GM19099 (cell line): ENCODE measurements around the gene EMP1.

Source experiments
- POLR2A ChIP-seq: IDR thresholded peaks from 3 replicates; pipeline ENCODE4 v1.6.1; 2011; ENCODE audit warnings: low read depth; ENCODE audit not compliant: insufficient read length; ENCODE audit errors: extremely low read depth

EMP1 gene

DNA sequence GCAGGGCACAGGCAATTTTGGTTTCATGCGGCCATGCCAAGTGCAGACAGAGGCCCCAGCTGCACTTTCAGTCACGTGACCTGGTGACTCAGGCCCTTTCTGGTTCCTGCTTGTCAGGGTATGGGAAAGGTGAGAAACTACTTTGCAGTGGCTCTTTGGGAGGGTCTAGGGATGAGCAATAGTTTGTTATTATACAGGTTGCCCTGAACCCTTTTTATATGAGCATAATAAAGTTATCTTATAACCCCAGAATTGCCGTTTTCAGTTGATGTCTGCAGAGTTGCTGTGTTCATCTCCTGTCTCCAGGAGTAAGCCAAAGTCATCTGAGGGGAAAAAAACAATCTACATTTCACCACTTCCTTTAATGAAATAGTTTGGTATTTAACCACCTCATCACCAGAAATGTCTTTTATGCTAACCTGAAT, 30.9 kb upstream of the EMP1 start:
- TF ChIP-seq POLR2A: no peak

DNA sequence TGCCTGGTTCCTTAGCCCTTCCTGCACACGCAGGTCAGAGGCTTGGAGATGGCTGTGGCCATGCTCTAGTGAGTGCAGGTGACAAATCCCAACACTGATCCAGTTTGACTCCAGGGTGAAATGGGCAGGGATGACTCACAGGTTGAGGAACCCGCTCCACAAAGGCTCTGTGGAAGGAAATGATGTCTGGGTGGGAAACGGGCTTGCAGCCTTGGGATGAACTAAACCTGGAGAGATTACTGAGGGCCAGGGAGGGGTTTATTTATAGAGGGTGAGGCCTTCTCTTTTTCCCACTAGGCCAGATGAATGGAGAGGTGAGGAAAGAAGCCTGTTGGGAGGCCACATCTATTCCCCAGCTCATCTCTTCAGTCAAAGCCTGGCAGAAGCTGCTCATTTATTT, 29.3 kb upstream of the EMP1 start:
- TF ChIP-seq POLR2A: no peak

DNA sequence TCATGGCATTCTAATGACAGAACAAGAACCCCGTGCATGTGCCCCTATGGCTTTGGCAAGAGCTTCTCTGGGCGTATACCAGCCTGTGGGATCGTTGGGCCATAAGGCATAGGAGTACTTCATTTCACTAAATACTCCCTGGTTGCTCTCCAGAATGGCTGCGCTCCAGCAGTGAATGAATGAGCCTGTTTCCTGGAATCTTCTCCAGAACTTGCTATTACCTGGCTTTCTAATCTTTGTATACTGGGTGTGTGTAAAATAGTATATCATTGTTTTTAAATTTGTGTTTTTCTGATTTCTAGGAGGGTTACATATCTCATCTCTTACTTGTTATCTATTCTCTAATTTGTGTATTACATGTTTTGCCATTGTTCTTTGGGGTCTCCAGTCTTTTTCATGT, 28.6 kb upstream of the EMP1 start:
- TF ChIP-seq POLR2A: no peak

DNA sequence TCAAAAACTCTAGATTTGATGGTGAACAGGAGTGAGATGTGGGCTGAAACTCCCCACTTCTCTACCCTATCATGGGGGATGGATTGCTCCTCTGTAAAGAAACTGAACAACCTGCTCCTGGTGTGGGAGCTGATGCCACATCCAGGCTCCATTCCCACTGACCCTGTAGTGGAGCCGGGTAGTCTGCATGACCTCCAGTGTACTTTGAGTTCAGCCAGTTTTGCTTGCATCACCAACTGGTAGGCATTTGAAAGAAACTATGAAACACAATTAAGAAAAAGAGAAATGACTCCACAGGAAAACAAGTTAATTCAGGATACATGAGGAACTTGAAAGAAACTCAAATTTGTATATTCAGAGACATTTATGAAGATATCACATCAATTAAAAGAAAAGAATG, 27.3 kb upstream of the EMP1 start:
- TF ChIP-seq POLR2A: no peak

DNA sequence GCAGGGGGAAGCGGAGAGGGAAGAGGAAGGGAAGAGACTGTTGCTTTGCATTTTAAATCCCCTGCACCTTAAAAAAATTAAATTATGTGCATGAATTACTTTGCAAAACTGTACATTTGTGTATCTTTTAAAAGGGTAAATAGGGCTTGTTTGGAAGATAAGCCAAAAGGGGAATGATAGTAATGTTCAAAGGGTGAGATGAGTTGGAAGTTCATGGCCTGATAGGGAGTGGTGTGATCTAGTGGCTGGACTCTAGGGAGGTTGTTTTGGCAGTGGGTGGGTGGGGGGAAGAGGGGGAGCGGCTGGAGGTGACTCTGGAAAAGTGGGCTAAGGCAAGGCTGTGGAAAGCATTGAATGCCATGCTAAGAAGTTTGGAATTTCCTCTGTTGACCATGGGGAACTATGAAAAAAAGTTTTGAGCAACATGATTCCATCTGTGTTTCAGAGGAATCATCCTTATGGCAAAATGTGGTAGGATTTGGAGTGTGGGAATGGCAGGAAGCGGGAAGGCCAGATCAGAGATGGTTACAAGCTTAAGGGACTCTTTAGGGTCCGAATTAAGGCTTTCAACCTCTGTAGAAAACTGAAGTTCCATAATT, 25.5 kb upstream of the EMP1 start:
- no peak for TF ChIP-seq POLR2A

DNA sequence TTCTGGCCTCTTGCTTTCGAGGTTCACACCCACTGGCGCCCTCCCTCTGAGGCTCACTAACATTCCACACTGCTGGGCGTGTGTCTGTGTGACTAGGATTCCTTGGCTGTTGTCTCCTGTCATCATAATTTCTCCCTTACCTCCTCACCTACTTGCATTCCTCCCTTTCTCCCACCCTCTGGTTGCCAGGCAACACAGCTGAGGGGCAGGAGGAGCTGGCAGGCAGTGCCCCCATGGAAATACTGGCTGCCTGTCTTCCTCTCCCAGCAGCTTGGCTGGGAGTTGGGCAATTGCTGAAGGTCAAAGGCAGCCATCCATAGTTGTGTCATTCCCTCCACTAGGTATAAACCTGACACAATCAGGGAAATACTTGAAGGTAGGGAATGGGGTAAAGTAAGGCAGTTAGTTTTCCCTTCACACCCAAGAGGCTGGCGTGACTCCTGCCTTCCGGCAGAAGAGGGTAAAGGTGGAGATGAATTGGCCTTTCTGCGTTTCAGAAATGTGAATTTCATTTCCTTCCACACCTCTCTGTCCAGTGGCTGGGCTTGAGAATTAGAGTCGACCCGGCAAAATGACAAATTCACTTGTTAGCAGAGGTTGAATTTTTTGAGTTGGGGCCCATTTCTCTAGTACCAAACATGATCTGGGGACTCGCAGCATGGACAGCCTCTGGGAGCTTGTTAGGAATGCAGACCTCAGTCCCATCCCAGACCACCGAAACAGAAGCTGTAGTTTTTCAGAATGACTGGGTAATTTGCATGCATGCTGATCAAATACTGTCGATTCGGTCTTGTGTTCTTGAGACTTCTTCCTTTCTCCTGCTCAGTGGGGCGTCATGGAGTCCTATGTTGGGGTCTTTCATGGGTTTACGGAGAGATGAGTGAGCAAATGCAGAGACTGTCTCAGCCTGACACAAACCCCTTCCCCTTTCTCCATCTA, 24.3 kb upstream of the EMP1 start:
- TF ChIP-seq POLR2A: no peak

DNA sequence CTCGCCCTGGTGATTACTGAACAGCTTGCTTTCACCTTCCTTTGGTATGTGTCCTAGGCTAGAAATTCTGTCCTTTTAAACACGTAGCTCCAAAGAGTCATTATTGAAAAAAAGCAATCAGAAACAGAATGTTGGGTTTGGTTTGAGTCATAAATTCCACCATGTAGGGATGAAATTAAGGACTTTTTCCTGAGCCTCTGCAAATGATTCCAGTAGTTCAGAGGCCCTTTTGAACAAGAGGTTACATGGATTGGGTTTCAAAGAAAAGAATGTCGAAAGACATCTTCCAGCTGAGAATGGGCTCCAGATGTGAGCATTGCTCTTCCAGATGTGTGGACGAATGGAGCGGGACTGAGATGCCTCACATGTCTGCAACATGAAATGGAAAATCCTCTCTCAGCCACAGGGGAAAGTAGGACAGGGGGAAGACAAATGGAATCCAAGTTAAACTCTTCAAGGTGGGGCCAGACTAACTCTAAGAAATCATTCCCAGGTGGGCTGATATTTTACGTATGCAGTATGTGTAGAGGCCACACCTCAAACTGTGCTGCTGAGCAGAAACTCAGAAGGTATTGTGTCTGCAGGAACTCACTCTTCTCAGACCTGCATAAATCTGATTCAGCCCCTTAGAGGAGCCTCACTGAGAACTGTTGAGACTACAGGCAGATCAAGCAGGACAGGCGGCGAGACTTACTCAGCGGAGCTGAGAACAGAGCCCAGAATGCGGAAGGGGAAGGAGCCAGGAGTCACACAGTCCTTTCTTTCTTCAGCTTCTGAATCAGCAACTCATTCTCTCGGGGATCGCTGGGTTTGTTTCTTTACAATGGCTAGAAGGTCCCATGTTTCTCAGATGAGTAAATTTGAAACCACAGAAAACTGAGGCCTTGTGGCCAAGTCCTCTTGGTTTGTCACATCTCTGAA, 23.3 kb upstream of the EMP1 start:
- TF ChIP-seq POLR2A: no peak

DNA sequence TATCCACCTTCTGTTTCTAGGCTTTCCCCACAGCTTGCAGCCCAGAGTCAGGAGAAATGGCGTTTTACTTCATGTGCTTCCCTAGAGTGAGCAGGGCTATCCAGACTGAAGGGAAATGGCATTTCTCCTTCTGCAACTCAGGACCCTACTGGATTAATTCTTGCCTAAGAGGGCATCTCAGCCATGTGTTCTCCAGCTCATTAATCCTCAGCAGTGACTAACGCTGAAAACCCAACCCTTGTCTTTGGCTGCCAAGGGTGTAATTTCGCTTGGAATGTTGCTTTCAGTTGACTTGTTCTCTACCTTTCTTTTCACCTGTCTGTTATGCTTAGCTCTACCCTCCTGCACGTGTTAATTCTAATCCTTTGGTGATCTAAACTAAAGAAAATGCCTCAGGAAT, 21.0 kb upstream of the EMP1 start:
- no peak for TF ChIP-seq POLR2A

DNA sequence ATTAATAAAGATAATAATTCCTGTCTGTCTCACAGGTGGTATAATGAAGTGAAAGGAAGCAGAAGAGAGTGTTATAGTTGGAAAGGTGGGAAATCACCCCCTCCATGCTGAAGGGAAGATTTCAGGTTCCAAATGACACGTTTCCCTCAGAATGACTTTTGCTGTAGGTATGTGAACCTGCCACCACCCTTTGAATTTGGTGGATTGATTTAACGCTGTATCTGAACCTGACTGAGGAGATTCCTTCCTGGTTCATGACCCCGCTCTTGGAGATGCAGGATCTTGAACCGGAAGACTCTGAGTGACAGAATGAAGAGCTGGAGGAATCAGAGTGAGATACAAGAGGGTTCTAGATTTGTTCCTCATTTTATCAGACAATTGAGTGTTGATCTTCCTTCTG, 20.3 kb upstream of the EMP1 start:
- no peak for TF ChIP-seq POLR2A

DNA sequence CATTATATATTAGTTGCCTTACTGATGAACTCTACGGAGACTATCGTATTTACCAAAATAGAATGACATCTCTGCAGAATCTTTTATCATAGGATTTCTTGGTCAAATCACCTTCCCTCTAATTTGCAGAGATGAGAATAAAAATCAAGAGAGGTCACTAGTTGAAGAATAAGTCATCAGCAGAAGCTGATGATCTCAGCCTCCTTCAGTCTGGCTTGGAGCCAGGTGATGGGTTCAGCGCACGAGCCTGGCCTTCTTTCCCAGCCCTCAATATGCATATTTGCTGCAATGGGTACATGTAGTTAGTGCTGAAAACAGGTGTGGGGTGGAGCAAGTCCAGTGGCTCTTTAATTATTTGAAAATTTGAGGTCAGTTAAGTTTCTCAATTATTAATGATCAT, 19.2 kb upstream of the EMP1 start:
- no peak for TF ChIP-seq POLR2A

DNA sequence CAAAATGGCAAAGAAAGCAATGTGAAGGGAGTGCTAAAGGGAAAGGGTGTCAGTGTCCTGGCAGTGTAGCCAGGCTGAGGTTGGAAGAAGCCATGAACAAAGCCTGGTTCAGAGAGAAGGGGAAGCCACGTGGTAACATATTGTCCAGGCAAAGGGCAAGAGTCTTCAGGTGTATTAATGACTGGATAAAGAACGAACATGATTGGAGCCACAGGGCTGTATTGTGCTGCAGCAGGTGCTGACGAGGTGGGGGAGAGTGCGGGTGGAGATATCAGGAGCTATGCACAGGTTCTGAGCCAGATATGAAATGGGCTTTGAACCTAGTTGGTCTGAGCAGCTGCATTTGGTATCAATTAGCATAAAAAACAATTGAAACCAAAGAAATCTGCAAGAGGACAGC, 18.6 kb upstream of the EMP1 start:
- TF ChIP-seq POLR2A: no peak

DNA sequence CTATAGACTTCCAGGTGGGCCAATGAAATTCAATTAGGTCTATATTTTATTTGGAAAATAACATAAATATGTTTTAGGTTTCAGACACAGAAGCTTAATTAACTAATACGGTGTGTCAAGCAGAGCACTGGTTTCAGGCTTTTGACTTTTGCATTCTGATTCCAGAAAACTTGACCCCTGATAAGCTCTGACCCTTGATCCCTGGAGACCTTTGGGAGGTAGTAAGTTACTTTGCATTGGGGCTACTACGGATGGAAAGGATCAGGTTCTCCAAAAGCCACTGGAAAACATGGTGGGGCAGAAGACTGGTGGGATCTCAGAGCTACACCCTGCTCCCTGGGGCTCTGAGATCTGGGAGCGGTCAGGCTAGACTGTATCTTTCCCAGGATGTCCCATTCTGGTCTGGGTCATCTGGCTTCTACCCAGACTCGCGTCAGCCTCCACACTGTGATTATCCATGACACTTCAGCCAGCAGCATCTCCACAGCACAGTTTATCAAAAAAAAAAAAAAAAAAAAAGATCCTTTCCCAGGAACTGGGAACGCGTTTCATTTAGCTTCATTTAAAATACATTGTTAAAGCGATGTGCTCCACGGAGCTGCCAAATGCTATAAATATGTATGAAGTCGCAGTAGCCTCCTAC, 17.8 kb upstream of the EMP1 start:
- no peak for TF ChIP-seq POLR2A

DNA sequence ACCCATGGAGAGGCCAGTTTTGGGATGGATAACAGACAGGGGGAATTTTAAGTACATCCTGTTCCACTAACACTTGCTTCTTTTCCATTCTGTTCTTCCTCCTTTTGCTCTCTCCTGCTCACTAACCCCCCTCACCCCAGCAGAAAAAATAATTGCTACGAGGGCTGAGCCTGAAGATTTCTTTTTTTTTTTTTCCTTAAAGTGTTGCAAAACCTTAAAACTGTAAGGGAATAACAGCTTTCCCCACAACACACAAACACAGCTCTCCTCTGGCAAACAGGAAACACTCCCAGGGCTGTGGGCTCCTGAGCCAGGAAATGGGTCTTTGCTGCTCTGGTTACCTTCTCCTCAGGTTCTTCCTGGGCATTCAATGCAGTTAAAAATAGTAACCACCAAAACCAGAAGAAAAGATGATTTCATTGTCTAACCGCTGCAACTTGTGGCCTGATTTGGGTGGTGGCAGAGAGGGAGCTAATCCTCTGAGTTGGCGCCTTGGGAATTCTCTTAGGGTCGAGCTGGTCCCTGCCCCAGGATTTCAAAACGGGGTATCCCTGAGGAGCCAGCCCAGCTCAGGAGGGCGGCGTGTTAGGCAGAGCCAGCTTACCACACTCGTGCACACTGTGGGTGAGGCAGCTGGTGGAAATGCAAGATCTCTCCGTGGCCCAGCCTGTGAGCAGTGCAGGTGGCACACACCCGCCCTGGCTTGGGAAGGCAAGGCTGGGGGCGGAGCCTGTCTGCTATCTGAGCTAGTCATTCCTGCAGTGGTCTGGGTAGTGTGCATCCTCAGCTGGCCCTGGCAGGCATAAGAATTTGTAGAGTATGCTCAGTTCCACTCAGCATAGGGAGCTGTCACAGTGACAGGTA, 17.1 kb upstream of the EMP1 start:
- TF ChIP-seq POLR2A: no peak
